Right atrium auricular region (tissue), 2 donors: Measurements from ENCODE around the gene CYP26B1. TPM values are rescaled to one million over a fixed set of nuclear protein-coding genes. Genes with fewer than 3 reads are reported as not detected.

Experiments
- DNase-seq: peaks from one replicate; pipeline ENCODE4 v3.0.0-alpha.2; 2019; ENCODE audit warnings: low spot score
- H3K27ac ChIP-seq, 2 donors: fragments of 200-600 bp; sonication (generic); 1 replicate in 1 of 2; 2 replicates in 1 of 2; pipeline ENCODE4 v1.5.1; 2016 to 2019
- H3K27me3 ChIP-seq, 2 donors: fragments of 200-600 bp; sonication (generic); one replicate each; pipeline versions ENCODE4 v1.5.1 to v1.6.0; 2017 to 2019
- H3K36me3 ChIP-seq: fragments of 200-600 bp; sonication (generic); one replicate; pipeline ENCODE4 v1.5.1; 2016
- H3K4me1 ChIP-seq, 2 donors: fragments of 200-600 bp; sonication (generic); one replicate each; pipeline versions ENCODE4 v1.5.1 to v1.6.0; 2017 to 2019
- H3K4me3 ChIP-seq, 2 donors: fragments of 200-600 bp; sonication (generic); 1 replicate in 1 of 2; 2 replicates in 1 of 2; pipeline ENCODE4 v1.5.1; 2017 to 2019; ENCODE audit warnings: mild to moderate bottlenecking in 1 of 2, moderate library complexity in 1 of 2
- H3K9me3 ChIP-seq, 2 donors: fragments of 200-600 bp; sonication (generic); one replicate each; pipeline ENCODE4 v1.5.1; 2019
- total RNA-seq, 2 donors: library from RNA; depleted of rRNA; stranded (reverse); fragments of >200 nt; gene quantifications; one replicate each; pipeline ENCODE4 v1.1.0, GENCODE V29; 2016
- TF ChIP-seq, protein P1 (sequence below), 2 donors: fragments of 200-600 bp; sonication (generic); IDR thresholded peaks; one replicate each; pipeline ENCODE4 v1.5.1; 2019; ENCODE audit warnings: antibody characterized with exemption in 2 of 2

Gene CYP26B1
- total RNA-seq, 2 donors from 2014 or later: 2.5 to 12.8 TPM

DNA sequence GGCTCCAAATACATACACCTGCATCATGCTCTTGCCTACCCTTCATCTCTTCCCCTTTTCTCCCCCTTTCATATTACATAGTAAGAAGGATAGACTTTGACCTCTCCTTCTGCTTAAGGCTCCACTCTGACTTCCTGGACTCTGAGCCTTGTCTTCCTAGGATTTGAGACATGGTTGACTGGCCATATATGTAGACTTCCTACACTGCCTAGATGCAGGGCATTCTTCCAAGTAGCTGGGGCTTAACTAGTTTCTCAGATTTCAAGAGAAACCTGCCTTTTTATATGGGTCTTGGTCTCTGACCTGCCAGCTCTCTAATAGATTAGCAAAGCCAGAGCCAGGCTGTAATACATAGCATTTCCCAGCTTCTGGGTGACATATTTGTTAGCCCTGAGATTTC is 35.4 kb upstream of the CYP26B1 start:
- Histone ChIP-seq H3K4me3 (no peak overlapping the region), H3K4me1 (no peaks in the 10 kb centered on the region), H3K36me3 (peaks cover 15% of the 10 kb centered on the region), H3K9me3 (no peaks in the 10 kb centered on the region), H3K27me3 (no peaks in the 10 kb centered on the region), H3K27ac (no peak overlapping the region)
- TF ChIP-seq, protein P1, sequence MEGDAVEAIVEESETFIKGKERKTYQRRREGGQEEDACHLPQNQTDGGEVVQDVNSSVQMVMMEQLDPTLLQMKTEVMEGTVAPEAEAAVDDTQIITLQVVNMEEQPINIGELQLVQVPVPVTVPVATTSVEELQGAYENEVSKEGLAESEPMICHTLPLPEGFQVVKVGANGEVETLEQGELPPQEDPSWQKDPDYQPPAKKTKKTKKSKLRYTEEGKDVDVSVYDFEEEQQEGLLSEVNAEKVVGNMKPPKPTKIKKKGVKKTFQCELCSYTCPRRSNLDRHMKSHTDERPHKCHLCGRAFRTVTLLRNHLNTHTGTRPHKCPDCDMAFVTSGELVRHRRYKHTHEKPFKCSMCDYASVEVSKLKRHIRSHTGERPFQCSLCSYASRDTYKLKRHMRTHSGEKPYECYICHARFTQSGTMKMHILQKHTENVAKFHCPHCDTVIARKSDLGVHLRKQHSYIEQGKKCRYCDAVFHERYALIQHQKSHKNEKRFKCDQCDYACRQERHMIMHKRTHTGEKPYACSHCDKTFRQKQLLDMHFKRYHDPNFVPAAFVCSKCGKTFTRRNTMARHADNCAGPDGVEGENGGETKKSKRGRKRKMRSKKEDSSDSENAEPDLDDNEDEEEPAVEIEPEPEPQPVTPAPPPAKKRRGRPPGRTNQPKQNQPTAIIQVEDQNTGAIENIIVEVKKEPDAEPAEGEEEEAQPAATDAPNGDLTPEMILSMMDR (IDR thresholded peaks at IDR 0.05): no peak
- DNase-seq: no peak

DNA sequence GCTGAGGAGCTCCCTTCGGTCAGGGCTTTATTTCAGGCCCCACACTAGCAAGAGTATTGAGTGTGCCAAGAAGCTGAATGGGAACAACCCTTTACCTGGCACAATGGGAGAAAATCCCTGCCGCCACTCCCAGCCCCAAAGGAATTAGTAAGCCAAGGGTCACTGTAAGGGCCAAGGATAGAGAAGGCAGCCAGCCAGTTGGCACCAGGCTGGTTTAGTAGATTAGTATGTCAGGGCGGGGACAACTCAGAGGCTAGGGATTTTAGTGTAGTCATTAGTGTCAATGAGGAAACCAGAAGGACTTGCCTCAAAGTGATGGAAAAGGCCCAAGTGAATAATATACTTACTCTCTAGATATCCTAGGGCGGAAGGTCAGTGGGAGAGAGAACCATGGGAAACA is 34.9 kb upstream of the CYP26B1 start:
- Histone ChIP-seq H3K9me3 (no peaks in the 10 kb centered on the region), H3K27me3 (no peaks in the 10 kb centered on the region), H3K27ac (no peak overlapping the region), H3K36me3 (peaks cover 20% of the 10 kb centered on the region), H3K4me3 (no peak overlapping the region), H3K4me1 (no peaks in the 10 kb centered on the region)
- TF ChIP-seq, protein P1 (IDR thresholded peaks at IDR 0.05): no peak
- DNase-seq: no peak

DNA sequence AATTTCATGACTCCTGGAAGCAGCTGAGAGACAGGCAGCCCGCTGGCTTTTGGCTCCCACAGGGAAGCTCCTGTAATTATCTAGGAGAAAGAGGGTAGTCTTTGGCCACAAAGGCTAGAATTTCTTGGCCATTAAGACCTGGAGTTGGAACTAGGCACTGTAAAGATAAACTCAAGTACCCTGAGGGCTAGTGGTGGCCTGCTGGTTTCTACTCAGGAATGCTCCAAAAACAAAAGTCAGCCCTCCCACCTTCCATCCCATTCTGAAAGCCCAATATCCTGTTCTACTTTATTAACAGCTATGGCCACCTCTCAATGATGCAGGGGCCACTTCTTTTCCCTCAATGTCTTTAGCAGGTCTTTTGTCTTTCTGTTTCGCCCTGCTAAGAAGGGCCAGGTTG is 34.0 kb upstream of the CYP26B1 start:
- Histone ChIP-seq H3K9me3 (no peaks in the 10 kb centered on the region), H3K4me1 (no peaks in the 10 kb centered on the region), H3K27ac (no peak overlapping the region), H3K36me3 (peaks cover 29% of the 10 kb centered on the region), H3K27me3 (no peaks in the 10 kb centered on the region), H3K4me3 (no peak overlapping the region)
- no peak for DNase-seq
- TF ChIP-seq, protein P1 (IDR thresholded peaks at IDR 0.05): no peak

DNA sequence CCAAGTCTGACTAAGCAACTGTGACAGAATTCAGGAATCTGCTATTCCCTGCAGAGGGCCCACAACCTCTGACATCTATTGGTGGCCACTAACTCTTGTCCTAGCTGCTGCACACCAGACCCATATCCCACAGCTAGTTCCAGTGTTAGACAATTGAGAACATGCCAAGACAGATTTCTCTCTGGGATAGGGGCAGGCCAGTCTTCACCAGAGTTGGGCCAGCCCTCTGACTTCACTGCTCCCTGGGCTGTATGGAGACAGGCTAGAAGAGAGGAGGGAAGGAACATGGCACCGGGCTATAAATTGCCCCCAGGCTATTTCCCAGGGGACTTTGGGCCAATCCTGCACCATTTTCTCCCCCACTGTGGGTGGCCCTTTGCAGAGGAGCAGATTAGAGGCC is 32.7 kb upstream of the CYP26B1 start:
- Histone ChIP-seq H3K36me3 (peaks cover 42% of the 10 kb centered on the region), H3K4me1 (no peaks in the 10 kb centered on the region), H3K4me3 (no peak overlapping the region), H3K27me3 (no peaks in the 10 kb centered on the region), H3K27ac (no peak overlapping the region), H3K9me3 (no peaks in the 10 kb centered on the region)
- TF ChIP-seq, protein P1 (IDR thresholded peaks at IDR 0.05): no peak
- DNase-seq: no peak

DNA sequence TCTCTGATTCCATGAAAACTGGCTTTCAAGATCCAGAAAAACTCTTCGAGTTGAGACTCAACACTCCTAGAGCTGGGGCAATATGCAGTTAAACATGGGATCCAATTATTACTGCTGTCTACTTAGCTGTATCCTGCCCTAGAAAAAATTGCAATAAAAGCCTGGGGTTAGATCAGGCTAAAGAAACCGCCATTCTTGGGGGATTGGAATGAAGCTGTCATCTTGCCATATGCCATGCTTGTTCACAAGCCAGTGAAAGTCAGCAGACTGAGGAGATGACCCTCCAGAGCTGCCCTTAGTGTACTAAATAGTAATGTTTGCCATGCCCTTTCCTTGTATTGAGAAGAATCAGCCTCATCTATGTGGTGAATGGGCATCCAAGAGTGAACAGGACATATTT is 30.9 kb upstream of the CYP26B1 start:
- TF ChIP-seq, protein P1 (IDR thresholded peaks at IDR 0.05): no peak
- H3K4me1 ChIP-seq: no peaks in the 10 kb centered on the region
- H3K27me3 ChIP-seq: no peaks in the 10 kb centered on the region
- no peak overlapping the region for H3K4me3 ChIP-seq
- no peak for DNase-seq
- no peak overlapping the region for H3K27ac ChIP-seq
- peaks cover 44% of the 10 kb centered on the region for H3K36me3 ChIP-seq
- no peaks in the 10 kb centered on the region for H3K9me3 ChIP-seq

DNA sequence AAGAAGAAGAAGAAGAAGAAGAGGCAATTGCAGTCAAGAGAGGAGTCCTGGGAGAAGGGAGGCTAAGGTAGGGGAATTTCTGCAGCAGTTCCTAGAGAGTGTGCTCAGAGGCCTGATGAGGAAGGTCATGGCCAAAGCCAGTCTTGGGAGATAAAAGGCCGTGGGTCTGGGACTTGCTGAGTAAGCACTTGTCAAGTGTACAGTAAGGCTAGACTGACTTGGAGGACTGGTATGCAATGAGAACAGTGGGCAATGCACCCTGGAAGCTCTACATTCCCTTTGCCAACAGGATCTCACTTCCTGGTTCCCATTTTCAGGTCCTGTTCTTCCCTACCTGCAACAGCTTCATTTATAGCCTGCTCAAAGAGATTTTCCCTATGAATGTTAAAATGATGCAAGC is 28.6 kb upstream of the CYP26B1 start:
- Histone ChIP-seq H3K4me3 (no peak overlapping the region), H3K36me3 (peaks cover 44% of the 10 kb centered on the region), H3K4me1 (no peaks in the 10 kb centered on the region), H3K27me3 (no peaks in the 10 kb centered on the region), H3K27ac (no peak overlapping the region), H3K9me3 (no peaks in the 10 kb centered on the region)
- DNase-seq: no peak
- TF ChIP-seq, protein P1 (IDR thresholded peaks at IDR 0.05): no peak
